WI38 (cell line): ENCODE data around the gene GIGYF2.
"Not testable (repeated sequence)": the region's sequence is repeated elsewhere in the genome, so short reads cannot be mapped to it uniquely, and the experiment has no call there.

Experiments
- H3K4me3 ChIP-seq: 2 replicates; pipeline ENCODE4 v1.5.1; 2011; ENCODE audit warnings: low read depth, mild to moderate bottlenecking, control low read depth, low read length
- CTCF ChIP-seq: IDR thresholded peaks from 2 replicates; pipeline ENCODE4 v1.5.1; 2012; ENCODE audit warnings: low read depth, mild to moderate bottlenecking, control low read depth, low read length

The GIGYF2 gene

GRCh38 chr2:232843834-232844233, 146.7 kb downstream of the GIGYF2 start:
- TF ChIP-seq CTCF, result no peak
- no peak overlapping the region for H3K4me3 ChIP-seq

DNA sequence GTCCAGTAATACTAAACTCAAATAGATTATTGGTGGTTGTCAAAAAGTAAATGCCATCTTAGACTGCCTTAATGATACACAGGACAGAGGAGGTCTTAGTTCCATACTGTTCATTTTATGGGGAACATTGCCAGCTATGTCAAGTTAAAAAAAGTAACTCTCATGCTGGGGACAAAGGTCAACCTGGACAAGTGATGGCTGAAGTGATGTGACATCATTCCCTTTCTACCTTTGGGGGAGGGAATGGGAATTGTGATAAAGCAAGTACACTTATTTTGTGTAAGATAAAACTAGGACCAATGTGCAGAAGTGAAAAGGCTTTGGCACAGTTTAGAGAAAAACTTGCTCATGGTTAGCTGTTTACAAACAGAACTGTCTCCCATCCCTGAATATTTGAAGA, 148.9 kb downstream of the GIGYF2 start:
- no peak for TF ChIP-seq CTCF
- no peak overlapping the region for H3K4me3 ChIP-seq

- TF ChIP-seq CTCF, result no peak
- H3K4me3 ChIP-seq, result no peak overlapping the region
These were observed 152.9 kb downstream of the GIGYF2 start for GRCh38 chr2:232850039-232850438.

DNA sequence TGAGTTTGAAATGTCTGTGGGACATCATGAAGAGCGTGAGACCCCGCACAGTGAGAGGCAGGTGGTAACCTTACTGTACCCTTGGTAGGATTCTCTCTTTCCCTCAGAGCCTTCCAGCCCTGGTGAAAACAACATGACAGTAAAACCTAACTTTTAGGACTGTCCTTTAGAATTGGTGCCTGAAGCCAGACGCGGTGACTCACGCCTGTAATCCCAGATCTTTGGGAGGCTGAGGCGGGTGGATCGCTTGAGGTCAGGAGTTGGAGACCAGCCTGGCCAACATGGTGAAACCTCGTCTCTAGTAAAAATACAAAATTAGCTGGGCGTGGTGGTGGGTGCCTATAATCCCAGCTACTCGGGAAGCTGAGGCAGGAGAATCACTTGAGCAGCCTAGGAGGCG, 154.9 kb downstream of the GIGYF2 start:
- H3K4me3 ChIP-seq, result not testable (repeated sequence)

DNA sequence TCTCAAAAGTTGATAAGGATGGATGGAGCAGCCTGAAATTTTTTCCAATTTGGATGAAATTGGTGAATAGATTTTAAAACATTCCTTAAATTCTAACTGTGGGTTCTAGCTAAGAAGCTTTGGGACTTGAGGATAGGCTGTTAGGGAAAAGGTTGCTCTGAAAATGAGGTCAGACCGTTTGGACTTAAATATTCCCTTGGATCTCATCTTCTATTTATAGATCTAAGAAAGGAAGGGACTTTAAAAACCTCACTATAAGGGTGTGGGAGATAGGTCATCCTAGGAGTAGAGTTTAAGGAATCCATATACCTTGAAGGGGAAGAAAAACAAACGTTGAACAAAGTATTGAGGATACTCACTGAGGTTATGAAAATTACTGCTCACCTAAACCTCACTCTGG, 155.5 kb downstream of the GIGYF2 start:
- H3K4me3 ChIP-seq, result no peak overlapping the region
- no peak for TF ChIP-seq CTCF

DNA sequence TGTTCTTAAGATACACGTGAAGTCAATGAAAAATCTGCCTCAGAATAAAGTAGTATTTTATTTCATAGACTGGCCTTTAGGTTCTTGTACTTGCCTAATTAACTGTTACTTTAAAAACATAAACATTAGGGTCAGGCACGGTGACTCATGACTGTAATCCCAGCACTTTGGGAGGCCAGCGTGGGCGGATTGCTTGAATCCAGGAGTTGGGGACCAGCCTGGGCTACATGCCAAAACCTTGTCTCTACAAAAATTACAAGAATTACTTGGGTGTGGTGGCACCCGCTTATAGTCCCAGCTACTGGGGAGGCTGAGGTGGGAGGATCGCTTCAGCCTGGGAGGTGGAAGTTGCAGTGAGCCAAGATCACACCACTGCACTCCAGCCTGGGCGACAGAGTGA, 157.0 kb downstream of the GIGYF2 start:
- H3K4me3 ChIP-seq, result no peak overlapping the region
- no peak for TF ChIP-seq CTCF

GRCh38 chr2:232857158-232857563, 160.0 kb downstream of the GIGYF2 start:
- no peak for TF ChIP-seq CTCF

DNA sequence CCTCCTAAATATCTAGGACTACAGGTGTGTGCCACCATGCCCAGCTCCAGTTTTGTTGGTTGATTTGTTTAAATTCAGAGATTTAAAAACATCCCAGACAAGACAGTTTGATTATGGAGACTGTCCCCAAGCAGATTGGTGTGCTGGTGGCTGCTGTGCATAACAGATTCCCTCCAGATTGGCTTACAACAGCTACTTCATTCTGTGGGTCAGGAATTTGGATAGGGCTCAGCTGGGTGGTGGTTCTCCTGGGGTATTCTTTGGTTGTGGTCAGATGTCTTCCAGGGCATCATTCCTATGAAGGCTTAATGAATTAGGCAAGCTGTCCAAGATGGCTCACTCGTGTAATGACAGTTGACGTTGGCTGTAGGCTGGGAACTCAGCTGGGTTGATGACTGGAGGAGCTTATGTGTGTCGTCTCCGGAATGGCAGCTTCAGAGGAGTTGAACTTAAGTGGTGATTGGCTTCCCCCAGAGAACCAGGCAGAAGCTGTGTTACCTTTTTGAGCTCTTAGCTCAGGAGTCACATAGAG, 162.3 kb downstream of the GIGYF2 start:
- no peak overlapping the region for H3K4me3 ChIP-seq
- no peak for TF ChIP-seq CTCF

More at GRCh38 chr2:232857158-232857563, 160.0 kb downstream of the GIGYF2 start:
- H3K4me3 ChIP-seq, result no peak overlapping the region
